ENCODE measurements around the gene AGAP2. TPM values are rescaled to one million over a fixed set of nuclear protein-coding genes. Genes with fewer than 3 reads are reported as not detected.
"Not testable (repeated sequence)": the region's sequence is repeated elsewhere in the genome, so short reads cannot be mapped to it uniquely, and the experiment has no call there.

Gene AGAP2
- total RNA-seq, 1 donor from 2014 or later: 28.2 TPM

DNA sequence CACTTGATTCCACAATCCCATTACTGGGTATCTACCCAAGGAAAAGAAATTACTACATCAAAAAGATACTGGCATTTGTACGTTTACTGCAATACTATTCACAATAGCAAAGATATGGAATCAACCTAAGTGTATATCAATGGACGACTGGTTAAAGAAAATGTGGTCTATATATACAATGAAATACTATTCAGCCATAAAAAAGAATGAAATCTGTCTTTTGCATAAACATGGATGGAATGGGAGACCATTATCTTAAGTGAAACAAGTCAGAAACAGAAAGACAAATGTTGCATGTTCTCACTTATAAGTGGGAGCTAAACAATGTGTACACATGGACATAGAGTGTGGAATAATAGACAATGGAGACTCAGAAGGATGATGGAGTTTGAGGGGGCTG lies 49.6 kb downstream of the AGAP2 start:
- H3K27me3 Mint-ChIP-seq: peaks cover 49% of the 10 kb centered on the region
- H3K9me3 Mint-ChIP-seq: no peaks in the 10 kb centered on the region
- no peak for DNase-seq
- no peaks in the 10 kb centered on the region for H3K4me1 Mint-ChIP-seq
- intact Hi-C loops (cut with micrococcal nuclease): no loop called here
- H3K4me3 Mint-ChIP-seq: no peak overlapping the region
- H3K36me3 Mint-ChIP-seq (ENCODE audit: low read depth): no peaks in the 10 kb centered on the region
- no peak overlapping the region for H3K27ac Mint-ChIP-seq

DNA sequence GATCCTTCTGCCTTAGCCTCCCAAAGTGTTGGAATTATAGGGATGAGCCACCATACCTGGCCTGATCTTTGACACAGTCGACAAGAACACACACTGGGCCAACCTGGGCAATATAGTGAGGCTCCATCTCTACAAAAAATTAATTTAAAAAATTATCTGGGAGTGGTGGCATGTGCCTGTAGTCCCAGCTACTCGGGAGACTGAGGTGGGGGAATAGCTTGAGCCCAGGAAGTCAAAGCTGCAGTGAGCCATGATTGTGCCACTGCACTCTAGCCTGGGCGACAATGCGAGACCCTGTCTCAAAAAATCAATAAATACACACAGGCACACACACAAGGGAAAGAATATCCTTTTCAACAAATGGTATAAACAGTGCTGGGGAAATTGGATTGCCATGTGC lies 50.7 kb downstream of the AGAP2 start:
- intact Hi-C loops (cut with micrococcal nuclease): no loop called here
- H3K4me3 Mint-ChIP-seq: no peak overlapping the region
- no peaks in the 10 kb centered on the region for H3K36me3 Mint-ChIP-seq (ENCODE audit: low read depth)
- H3K4me1 Mint-ChIP-seq: no peaks in the 10 kb centered on the region
- no peaks in the 10 kb centered on the region for H3K9me3 Mint-ChIP-seq
- no peak overlapping the region for H3K27ac Mint-ChIP-seq
- peaks cover 55% of the 10 kb centered on the region for H3K27me3 Mint-ChIP-seq
- no peak for DNase-seq

DNA sequence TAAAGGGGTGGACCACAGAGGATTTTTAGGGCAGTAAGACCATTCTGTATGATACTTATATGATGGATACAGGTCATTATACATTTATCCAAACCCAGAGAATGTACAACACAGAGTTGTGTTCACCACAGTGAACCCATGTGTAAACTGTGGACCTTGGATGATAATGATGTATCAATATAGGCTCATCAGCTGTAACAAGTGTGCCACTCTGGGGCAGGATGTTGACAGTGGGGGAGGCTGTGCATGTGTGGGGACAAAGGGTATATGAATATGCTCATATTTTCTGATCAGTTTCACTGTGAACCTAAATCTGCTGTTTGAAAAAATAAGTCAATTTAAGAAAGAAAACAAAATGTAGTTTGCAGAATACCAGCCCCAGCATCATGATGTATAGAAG lies 58.8 kb downstream of the AGAP2 start:
- no peak for DNase-seq
- no peak overlapping the region for H3K27ac Mint-ChIP-seq
- peaks cover 4% of the 10 kb centered on the region for H3K9me3 Mint-ChIP-seq
- no peak overlapping the region for H3K4me3 Mint-ChIP-seq
- peaks cover 1% of the 10 kb centered on the region for H3K36me3 Mint-ChIP-seq (ENCODE audit: low read depth)
- peaks cover 29% of the 10 kb centered on the region for H3K27me3 Mint-ChIP-seq
- intact Hi-C loops (cut with micrococcal nuclease): no loop called here
- no peaks in the 10 kb centered on the region for H3K4me1 Mint-ChIP-seq

DNA sequence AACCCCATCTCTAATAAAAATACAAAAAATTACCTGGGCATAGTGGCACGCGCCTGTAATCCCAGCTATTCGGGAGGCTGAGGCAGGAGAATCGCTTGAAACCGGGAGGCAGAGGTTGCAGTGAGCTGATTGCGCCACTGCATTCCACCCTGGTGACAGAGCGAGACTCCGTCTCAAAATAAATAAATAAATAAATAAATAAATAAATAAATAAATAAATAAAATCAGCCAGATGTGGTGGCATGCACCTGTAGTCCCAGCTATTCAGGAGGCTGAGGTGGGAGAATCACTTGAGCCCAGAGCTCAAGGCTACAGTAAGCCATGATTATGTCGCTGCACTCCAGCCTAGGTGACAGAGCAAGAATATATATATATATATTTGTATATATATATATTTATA lies 60.6 kb downstream of the AGAP2 start:
- H3K27me3 Mint-ChIP-seq: peaks cover 16% of the 10 kb centered on the region
- H3K4me1 Mint-ChIP-seq; H3K4me3 Mint-ChIP-seq; H3K27ac Mint-ChIP-seq; intact Hi-C loops (cut with micrococcal nuclease); DNase-seq; H3K36me3 Mint-ChIP-seq (ENCODE audit: low read depth); H3K9me3 Mint-ChIP-seq: not testable (repeated sequence)

DNA sequence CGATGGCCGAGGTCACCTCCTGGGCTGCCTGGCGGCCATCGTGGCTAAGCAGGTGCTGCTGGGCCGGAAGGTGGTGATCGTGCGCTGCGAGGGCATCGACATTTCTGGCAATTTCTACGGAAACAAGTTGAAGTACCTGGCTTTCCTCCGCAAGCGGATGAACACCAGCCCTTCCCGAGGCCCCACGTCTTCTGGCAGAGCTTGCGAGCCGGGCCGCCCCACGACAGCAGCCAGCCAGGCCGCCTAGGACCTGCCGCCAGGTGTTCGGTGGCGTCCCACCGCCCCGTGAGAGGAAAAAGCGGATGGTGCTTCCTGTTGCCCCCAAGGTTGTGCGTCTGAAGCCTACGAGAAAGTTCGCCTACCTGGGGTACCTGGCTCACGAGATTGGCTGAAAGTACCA lies 63.9 kb downstream of the AGAP2 start:
- no peak for DNase-seq
- Mint-ChIP-seq H3K4me3 (no peak overlapping the region), H3K9me3 (no peaks in the 10 kb centered on the region), H3K36me3 (ENCODE audit: low read depth) (no peaks in the 10 kb centered on the region), H3K27ac (no peak overlapping the region), H3K4me1 (no peaks in the 10 kb centered on the region), H3K27me3 (peaks cover 13% of the 10 kb centered on the region)
- intact Hi-C loops (cut with micrococcal nuclease): no loop called here

Other genes with a start within 250 kb of the AGAP2 start
- gene DDIT3, start 218.2 kb downstream of the AGAP2 start, total RNA-seq: 15.3 and 16.7 TPM in 2 replicates
- gene MBD6, start 215.9 kb downstream of the AGAP2 start, total RNA-seq: 67.5 and 67.8 TPM in 2 replicates
- gene DCTN2, start 191.6 kb downstream of the AGAP2 start, total RNA-seq: 78.9 and 80.9 TPM in 2 replicates
- gene KIF5A, start 188.7 kb downstream of the AGAP2 start, total RNA-seq: 1.8 and 2.4 TPM in 2 replicates
- 21.5 and 23.0 TPM in 2 replicates for gene PIP4K2C, start 147.6 kb downstream of the AGAP2 start, total RNA-seq
- gene DTX3, start 133.9 kb downstream of the AGAP2 start, total RNA-seq: 15.9 and 18.3 TPM in 2 replicates
- 1.6 and 1.7 TPM in 2 replicates for gene ARHGEF25, start 127.3 kb downstream of the AGAP2 start, total RNA-seq
- gene B4GALNT1, start 105.5 kb downstream of the AGAP2 start, total RNA-seq: 4.6 and 5.7 TPM in 2 replicates
- gene OS9, start 44.6 kb downstream of the AGAP2 start, total RNA-seq: 84.3 and 92.6 TPM in 2 replicates
- gene TSPAN31, start 6.3 kb upstream of the AGAP2 start, total RNA-seq: 19.2 and 19.4 TPM in 2 replicates
- 240 and 248 TPM in 2 replicates for gene CDK4, start 13.6 kb upstream of the AGAP2 start, total RNA-seq
- 21.6 and 22.7 TPM in 2 replicates for gene MARCHF9, start 16.4 kb upstream of the AGAP2 start, total RNA-seq
- gene CYP27B1, start 28.3 kb upstream of the AGAP2 start, total RNA-seq: 12.3 and 12.7 TPM in 2 replicates
- 72.2 and 79.8 TPM in 2 replicates for gene METTL1, start 33.4 kb upstream of the AGAP2 start, total RNA-seq
- 5.2 and 6.1 TPM in 2 replicates for gene EEF1AKMT3, start 33.9 kb upstream of the AGAP2 start, total RNA-seq
- gene TSFM, start 44.0 kb upstream of the AGAP2 start, total RNA-seq: 62.5 and 64.3 TPM in 2 replicates
- 1.2 and 1.9 TPM in 2 replicates for gene AVIL, start 80.0 kb upstream of the AGAP2 start, total RNA-seq
- gene CTDSP2, start 108.0 kb upstream of the AGAP2 start, total RNA-seq: 81.4 and 82.7 TPM in 2 replicates
- gene ATP23, start 202.8 kb upstream of the AGAP2 start, total RNA-seq: 8.3 and 10.7 TPM in 2 replicates

All from activated CD4-positive, alpha-beta T cell treated with anti-CD3 and anti-CD28 coated beads, Interleukin-2, amount 10 ng/mL, durations not matched to agents 24 days and 14 days (primary cell).